Measurements from ENCODE around the gene PIAS1.

The PIAS1 gene

DNA sequence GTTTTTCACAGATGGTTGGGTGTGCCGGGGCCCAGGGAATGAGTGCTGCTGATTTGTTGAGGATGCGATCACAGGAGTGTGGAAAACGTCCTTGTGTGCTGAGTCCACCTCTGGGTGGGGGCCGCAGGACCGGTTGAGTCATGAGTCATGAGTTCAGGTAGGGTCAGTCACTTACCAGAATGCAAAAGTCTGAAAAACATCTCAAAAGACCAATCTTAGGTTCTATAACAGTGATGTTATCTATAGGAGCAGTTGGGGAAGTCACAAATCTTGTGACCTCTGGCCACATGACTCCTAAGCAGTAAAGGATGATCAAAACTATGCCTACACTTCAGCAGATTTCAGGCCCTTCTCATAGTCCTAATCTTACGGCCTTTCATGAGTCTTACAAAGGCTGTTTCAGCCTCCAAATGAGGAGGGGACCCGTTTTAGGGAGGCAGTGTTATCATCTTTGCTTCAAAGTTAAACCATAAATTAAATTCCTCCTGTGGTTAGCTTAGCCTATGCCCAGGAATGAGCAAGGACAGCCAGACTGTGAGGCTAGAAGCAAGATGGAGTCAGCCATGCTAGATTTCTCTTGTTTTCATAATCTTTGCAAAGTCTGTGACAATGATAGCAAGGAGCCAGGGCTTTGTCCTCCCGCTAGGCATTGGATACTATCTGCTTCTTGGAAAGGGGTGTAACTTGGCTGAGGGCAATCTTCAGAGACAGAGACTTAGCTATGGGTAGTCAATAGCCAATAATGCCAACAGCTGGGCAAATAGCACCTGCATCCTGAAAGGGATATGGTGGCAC, 30.6 kb upstream of the PIAS1 start:
- no peak for TF ChIP-seq JUND (IDR thresholded peaks at IDR 0.05; ENCODE audit: low read depth)
- DNase-seq (ENCODE audit: low read depth in 1 of 2, low spot score in 1 of 2) = no peak
- in situ Hi-C loops (cut with HindIII; ENCODE audit: low pct_unique_long_range_greater_than_20kb, low sequenced_read_pairs) = no loop called here

GRCh38 chr15:68025835-68026424, 28.2 kb upstream of the PIAS1 start:
- in situ Hi-C loops (cut with HindIII; ENCODE audit: low pct_unique_long_range_greater_than_20kb, low sequenced_read_pairs) = no loop called here
- TF ChIP-seq JUND (IDR thresholded peaks at IDR 0.05; ENCODE audit: low read depth) = no peak
- DNase-seq (ENCODE audit: low read depth in 1 of 2, low spot score in 1 of 2) = no peak

DNA sequence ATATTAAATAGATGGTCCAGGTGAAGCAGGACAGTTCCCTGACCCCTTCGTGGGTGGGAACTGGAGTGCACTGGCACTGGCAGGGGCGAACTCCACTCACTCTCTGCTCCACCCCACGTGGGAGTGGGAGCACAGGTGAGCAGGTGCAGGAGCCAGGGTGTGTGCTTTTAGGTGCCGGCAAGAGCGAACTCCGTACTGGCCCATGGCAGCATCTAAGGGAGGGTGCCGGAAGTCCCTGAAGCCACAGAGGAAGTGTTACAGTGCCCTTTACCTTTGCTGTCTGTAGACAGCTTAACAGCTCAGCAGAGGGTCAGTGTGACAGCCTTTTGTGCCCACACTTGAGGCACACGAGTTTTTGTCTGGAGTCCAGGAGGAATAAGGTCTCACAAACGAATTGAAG, 26.7 kb upstream of the PIAS1 start:
- DNase-seq (ENCODE audit: low read depth in 1 of 2, low spot score in 1 of 2) = no peak
- in situ Hi-C loops (cut with HindIII; ENCODE audit: low pct_unique_long_range_greater_than_20kb, low sequenced_read_pairs) = no loop called here
- TF ChIP-seq JUND (IDR thresholded peaks at IDR 0.05; ENCODE audit: low read depth) = no peak

- no peak for TF ChIP-seq JUND (IDR thresholded peaks at IDR 0.05; ENCODE audit: low read depth)
- in situ Hi-C loops (cut with HindIII; ENCODE audit: low pct_unique_long_range_greater_than_20kb, low sequenced_read_pairs) = no loop called here
- no peak for DNase-seq (ENCODE audit: low read depth in 1 of 2, low spot score in 1 of 2)
Measured at GRCh38 chr15:68028137-68028887, 25.8 kb upstream of the PIAS1 start.

- peak in 1 of 2 experiments; percentile 42 for DNase-seq (ENCODE audit: low read depth in 1 of 2, low spot score in 1 of 2)
- in situ Hi-C loops (cut with HindIII; ENCODE audit: low pct_unique_long_range_greater_than_20kb, low sequenced_read_pairs) = no loop called here
Measured at GRCh38 chr15:68028888-68029207, 25.3 kb upstream of the PIAS1 start.

GRCh38 chr15:68029959-68030358, 24.2 kb upstream of the PIAS1 start:
- no peak for TF ChIP-seq JUND (IDR thresholded peaks at IDR 0.05; ENCODE audit: low read depth)
- in situ Hi-C loops (cut with HindIII; ENCODE audit: low pct_unique_long_range_greater_than_20kb, low sequenced_read_pairs) = no loop called here
- DNase-seq (ENCODE audit: low read depth in 1 of 2, low spot score in 1 of 2) = no peak

More at GRCh38 chr15:68028888-68029207, 25.3 kb upstream of the PIAS1 start:
- TF ChIP-seq JUND (IDR thresholded peaks at IDR 0.05; ENCODE audit: low read depth) = no peak

GRCh38 chr15:68031404-68031803, 22.7 kb upstream of the PIAS1 start:
- in situ Hi-C loops (cut with HindIII; ENCODE audit: low pct_unique_long_range_greater_than_20kb, low sequenced_read_pairs) = no loop called here
- no peak for DNase-seq (ENCODE audit: low read depth in 1 of 2, low spot score in 1 of 2)
- no peak for TF ChIP-seq JUND (IDR thresholded peaks at IDR 0.05; ENCODE audit: low read depth)

DNA sequence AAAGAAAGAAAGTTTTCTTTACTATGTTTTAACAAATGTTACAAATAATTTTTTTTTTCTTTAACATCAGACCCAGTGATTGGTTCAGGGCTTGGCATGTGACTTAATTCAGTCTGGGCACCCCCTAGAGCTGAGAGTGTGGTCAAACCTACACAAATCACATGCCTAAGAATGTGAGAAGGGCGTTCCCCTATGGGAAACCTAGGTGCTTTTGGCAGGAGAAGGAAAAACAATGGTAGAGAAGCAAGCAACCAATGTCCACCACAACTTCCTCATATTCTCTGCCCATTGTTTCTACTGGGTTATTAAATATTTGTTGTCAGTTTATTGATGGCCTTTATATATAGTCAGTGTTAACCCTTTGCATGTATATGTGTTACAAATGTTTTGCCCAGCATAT, 21.4 kb upstream of the PIAS1 start:
- in situ Hi-C loops (cut with HindIII; ENCODE audit: low pct_unique_long_range_greater_than_20kb, low sequenced_read_pairs) = no loop called here
- no peak for TF ChIP-seq JUND (IDR thresholded peaks at IDR 0.05; ENCODE audit: low read depth)
- no peak for DNase-seq (ENCODE audit: low read depth in 1 of 2, low spot score in 1 of 2)

DNA sequence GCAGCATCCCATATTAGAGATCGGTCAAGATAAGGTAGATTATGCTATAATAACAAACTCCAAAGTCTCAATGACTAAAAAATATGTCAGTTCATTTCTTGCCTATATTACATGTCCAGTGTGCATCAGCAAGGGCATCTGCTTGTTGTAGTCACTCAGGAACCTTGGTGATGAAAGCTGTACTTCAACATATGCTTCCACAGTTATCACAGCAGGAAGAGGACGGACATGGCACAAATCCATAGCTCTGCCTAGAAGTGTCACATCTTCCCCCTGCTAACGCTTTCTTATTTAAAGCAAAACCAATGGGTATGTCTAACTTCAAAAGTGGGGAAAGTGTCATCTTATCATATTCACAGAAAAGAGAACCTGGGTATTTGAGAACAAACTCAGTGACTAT, 20.0 kb upstream of the PIAS1 start:
- in situ Hi-C loops (cut with HindIII; ENCODE audit: low pct_unique_long_range_greater_than_20kb, low sequenced_read_pairs) = no loop called here
- no peak for TF ChIP-seq JUND (IDR thresholded peaks at IDR 0.05; ENCODE audit: low read depth)
- DNase-seq (ENCODE audit: low read depth in 1 of 2, low spot score in 1 of 2) = no peak

- in situ Hi-C loops (cut with HindIII; ENCODE audit: low pct_unique_long_range_greater_than_20kb, low sequenced_read_pairs) = no loop called here
- no peak for DNase-seq (ENCODE audit: low read depth in 1 of 2, low spot score in 1 of 2)
- no peak for TF ChIP-seq JUND (IDR thresholded peaks at IDR 0.05; ENCODE audit: low read depth)
Measured at GRCh38 chr15:68034719-68035293, 19.3 kb upstream of the PIAS1 start.

GRCh38 chr15:68038246-68038645, 15.9 kb upstream of the PIAS1 start:
- DNase-seq (ENCODE audit: low read depth in 1 of 2, low spot score in 1 of 2) = no peak
- in situ Hi-C loops (cut with HindIII; ENCODE audit: low pct_unique_long_range_greater_than_20kb, low sequenced_read_pairs) = no loop called here

DNA sequence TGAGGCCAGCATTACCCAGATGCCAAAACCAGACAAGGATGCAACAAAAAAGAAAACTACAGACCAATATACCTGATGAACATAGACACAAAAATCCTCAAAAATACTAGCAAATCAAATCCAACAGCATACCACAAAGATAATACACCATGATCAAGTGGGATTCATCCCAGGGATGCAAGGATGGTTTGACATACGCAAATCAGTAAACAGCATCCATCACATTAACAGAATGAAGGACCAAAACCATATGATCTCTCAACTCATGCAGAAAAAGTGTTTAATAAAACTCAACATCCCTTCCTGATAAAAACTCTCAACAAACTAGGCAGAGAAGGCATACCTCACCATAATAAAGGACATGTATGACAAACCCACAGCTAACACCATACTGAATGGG, 14.0 kb upstream of the PIAS1 start:
- no peak for DNase-seq (ENCODE audit: low read depth in 1 of 2, low spot score in 1 of 2)
- no peak for TF ChIP-seq JUND (IDR thresholded peaks at IDR 0.05; ENCODE audit: low read depth)
- in situ Hi-C loops (cut with HindIII; ENCODE audit: low pct_unique_long_range_greater_than_20kb, low sequenced_read_pairs) = no loop called here

More at GRCh38 chr15:68038246-68038645, 15.9 kb upstream of the PIAS1 start:
- no peak for TF ChIP-seq JUND (IDR thresholded peaks at IDR 0.05; ENCODE audit: low read depth)
